Keratinocyte (primary cell): Measurements from ENCODE around the gene LARGE1.

Experiments
- CTCF ChIP-seq, 3 experiments: IDR thresholded peaks in 1 of 3; conservative IDR thresholded peaks in 1 of 3; optimal IDR thresholded peaks in 1 of 3; 2 replicates in 2 of 3; 3 replicates in 1 of 3; pipeline versions ENCODE3 to v1.5.1; 2011; ENCODE audit warnings: low read length in 3 of 3, mild to moderate bottlenecking in 3 of 3, moderate library complexity in 2 of 3, control low read depth in 1 of 3, inconsistent platforms in 1 of 3; ENCODE audit not compliant: insufficient read depth in 2 of 3; ENCODE audit errors: extremely low read depth in 1 of 3
- EZH2 ChIP-seq: IDR thresholded peaks from one replicate; pipeline ENCODE4 v1.6.1; 2012; ENCODE audit warnings: inconsistent platforms, mild to moderate bottlenecking, low read length, moderate library complexity

- TF ChIP-seq CTCF (optimal IDR thresholded peaks at IDR 0.05 in 1 of 3, IDR thresholded peaks at IDR 0.05 in 1 of 3, conservative IDR thresholded peaks at IDR 0.05 in 1 of 3; ENCODE audit: extremely low read depth in 1 of 3, insufficient read depth in 2 of 3, low read length in 3 of 3) = no peak
- no peak for TF ChIP-seq EZH2
Measured at GRCh38 chr22:33584152-33584551, 336.1 kb downstream of the LARGE1 start.
